Measurements from ENCODE around the gene PTPRM. TPM values are rescaled to one million over a fixed set of nuclear protein-coding genes. Genes with fewer than 3 reads are reported as not detected.

The PTPRM gene
- total and polyA plus RNA-seq, 2 of the 8 experiments (the other 6 are each of a cell fraction or from before 2014, with no cell fraction given), result 4.1 to 7.0 TPM

DNA sequence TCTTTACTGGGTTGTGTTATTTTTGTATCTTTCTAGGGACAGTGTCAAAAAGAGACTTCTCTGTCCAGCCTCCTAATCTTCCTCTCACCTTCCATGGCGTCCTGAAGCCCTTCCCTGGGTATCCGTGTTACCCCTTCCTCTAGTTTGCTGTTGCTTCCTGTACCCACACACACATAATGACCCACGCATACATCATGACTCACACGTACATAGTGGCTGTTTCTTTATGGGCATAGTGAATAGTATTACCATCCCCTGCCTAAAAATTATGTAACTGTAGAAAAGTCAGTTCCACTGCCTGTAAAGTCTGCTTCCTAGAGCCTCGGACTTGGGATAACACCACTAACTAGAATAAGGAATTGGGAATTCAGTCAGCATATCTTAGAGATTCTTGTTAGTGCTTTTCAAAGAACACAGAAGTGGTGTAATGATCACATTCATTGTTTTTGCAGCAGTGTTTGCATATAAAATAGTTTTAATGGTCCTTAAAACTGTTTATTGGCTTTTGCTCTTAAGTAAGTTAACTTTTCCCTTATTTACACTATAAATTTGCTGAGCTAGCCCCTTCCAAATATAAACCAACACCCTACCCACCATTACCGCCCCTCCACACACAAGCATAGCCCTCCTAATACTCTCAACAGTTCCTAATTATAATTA is 733.8 kb downstream of the PTPRM start:
- H4K91ac ChIP-seq (replicated peaks; ENCODE audit: insufficient read length, low read length), result no peak overlapping the region
- H4K5ac ChIP-seq (ENCODE audit: insufficient read length, low read depth, low read length), result no peak overlapping the region
- no peak overlapping the region for H2AK5ac ChIP-seq (ENCODE audit: low read depth, low read length)
- no peak overlapping the region for H3K4ac ChIP-seq (replicated peaks; ENCODE audit: insufficient read length, low read depth, low read length)
- H2BK15ac ChIP-seq (ENCODE audit: low read length), result no peak overlapping the region
- H3K4me1 ChIP-seq (replicated peaks in 1 of 4; ENCODE audit: control insufficient read depth in 3 of 4, insufficient read depth in 4 of 4, low read length in 3 of 4), result no peaks in the 10 kb centered on the region; a peak in 1 of 7 replicates
- H3K36me3 ChIP-seq (ENCODE audit: control insufficient read depth in 2 of 4, insufficient read depth in 4 of 4, low read length in 3 of 4), result no peaks in the 10 kb centered on the region
- no peak overlapping the region for H3K27ac ChIP-seq (ENCODE audit: low read depth, low read length)
- H3K14ac ChIP-seq (ENCODE audit: insufficient read length), result no peak overlapping the region
- H3K79me1 ChIP-seq (ENCODE audit: low read depth, low read length), result no peaks in the 10 kb centered on the region
- H3K9ac ChIP-seq (replicated peaks in 1 of 4; ENCODE audit: extremely low read depth in 1 of 4, low read depth in 3 of 4, low read length in 3 of 4), result no peak overlapping the region
- no peak overlapping the region for H2BK12ac ChIP-seq (ENCODE audit: low read depth, low read length)
- H2BK120ac ChIP-seq (replicated peaks; ENCODE audit: low read depth, low read length), result no peak overlapping the region
- no peaks in the 10 kb centered on the region for H3K27me3 ChIP-seq (replicated peaks in 1 of 4; ENCODE audit: control insufficient read depth in 3 of 4, extremely low read depth in 1 of 4, insufficient read depth in 3 of 4, low read length in 3 of 4)
- H3K79me2 ChIP-seq (ENCODE audit: control insufficient read depth in 1 of 2, insufficient read depth in 2 of 2, low read length in 2 of 2), result no peaks in the 10 kb centered on the region
- H3K56ac ChIP-seq (replicated peaks; ENCODE audit: insufficient read length, low read depth, low read length), result no peak overlapping the region
- H4K20me1 ChIP-seq (replicated peaks in 1 of 2; ENCODE audit: control insufficient read depth in 1 of 2, insufficient read depth in 2 of 2, low read length in 2 of 2), result no peaks in the 10 kb centered on the region
- no peak overlapping the region for H2BK20ac ChIP-seq (ENCODE audit: low read length)
- H3K23ac ChIP-seq (ENCODE audit: insufficient read length), result no peak overlapping the region
- no peak overlapping the region for H3K4me3 ChIP-seq (ENCODE audit: extremely low read depth in 1 of 4, insufficient read depth in 2 of 4, low read depth in 3 of 4, low read length in 4 of 4)
- POLR2A ChIA-PET (ENCODE audit: partially characterized antibody), result no interaction called here
- CTCF ChIA-PET (ENCODE audit: partially characterized antibody), result no interaction called here
- H2BK5ac ChIP-seq (ENCODE audit: low read depth, low read length), result no peak overlapping the region
- no peak for DNase-seq (ENCODE audit: low read depth in 1 of 2, low spot score in 2 of 2)
- H3K18ac ChIP-seq (ENCODE audit: extremely low read depth, low read length), result no peak overlapping the region
- TF ChIP-seq TAF7 (optimal IDR thresholded peaks at IDR 0.05; ENCODE audit: borderline replicate concordance, low read depth, low read length) (no peak), RFX5 (IDR thresholded peaks at IDR 0.05; ENCODE audit: borderline replicate concordance, low read depth, low read length) (no peak), NRF1 (IDR thresholded peaks at IDR 0.05; ENCODE audit: low read depth, low read length) (no peak)
- FAIRE-seq, result no peak
- H3K4me2 ChIP-seq (ENCODE audit: insufficient read depth in 1 of 2, low read depth in 2 of 2, low read length in 2 of 2), result no peak overlapping the region
- no peaks in the 10 kb centered on the region for H3K9me3 ChIP-seq (ENCODE audit: insufficient read depth in 2 of 2, low read depth in 1 of 2, low read length in 1 of 2)
- no peak overlapping the region for H2AFZ ChIP-seq (ENCODE audit: low read length)
- no peak overlapping the region for H4K8ac ChIP-seq (ENCODE audit: extremely low read depth, insufficient read depth, low read length)
- 95% methylated on average over 6 of the region's 6 CpGs; no CpG with 5 or more reads in 1 of the 2 experiments for WGBS, 2 experiments (ENCODE audit: extremely low coverage in 1 of 2, insufficient coverage in 1 of 2, insufficient read length in 1 of 2, insufficient replicate concordance in 2 of 2, low coverage in 1 of 2, low lambda C conversion rate in 2 of 2, missing lambda C conversion rate in 1 of 2)
- no peaks in the 10 kb centered on the region for H3K23me2 ChIP-seq (ENCODE audit: low read depth, low read length)
